Left ventricle myocardium inferior (tissue), 1 donor: ENCODE measurements around the gene SHC2. TPM values are rescaled to one million over a fixed set of nuclear protein-coding genes. Genes with fewer than 3 reads are reported as not detected.

ENCODE experiments used
- DNase-seq: peaks from one replicate; pipeline ENCODE4 v3.0.0-alpha.2; 2020
- H3K27ac ChIP-seq: fragments of 200-600 bp; replicated peaks from 2 replicates; pipeline ENCODE4 v1.8.0; 2021
- H3K27me3 ChIP-seq: fragments of 200-600 bp; 2 replicates; pipeline ENCODE4 v1.8.0; 2021; ENCODE audit warnings: low read depth
- H3K36me3 ChIP-seq: fragments of 200-600 bp; 2 replicates; pipeline ENCODE4 v1.8.0; 2021
- H3K4me1 ChIP-seq: fragments of 200-600 bp; 2 replicates; pipeline ENCODE4 v1.8.0; 2021
- H3K4me3 ChIP-seq: fragments of 200-600 bp; 2 replicates; pipeline ENCODE4 v1.8.0; 2021; ENCODE audit warnings: mild to moderate bottlenecking, moderate library complexity
- H3K9me3 ChIP-seq: fragments of 200-600 bp; replicated peaks from 2 replicates; pipeline ENCODE4 v1.8.0; 2021
- intact Hi-C: fragments of 100-400 bp; cut with micrococcal nuclease; formaldehyde crosslinking; loops from one replicate; pipeline ENCODE4 v1.11.0; 2022
- total RNA-seq: library from RNA; stranded (reverse); fragmentation: NEBNext Ultra II Directional; extraction: Animal tissue kit (Norgen Biotek cat#: 25700); gene quantifications from one replicate; pipeline ENCODE4 v1.2.1, GENCODE V29; 2021
- TF ChIP-seq, protein P1 (sequence below): fragments of 200-600 bp; IDR thresholded peaks from 2 replicates; pipeline ENCODE4 v1.8.0; 2021; ENCODE audit warnings: antibody characterized with exemption, mild to moderate bottlenecking, borderline replicate concordance
- donor health status: DM: no; HTN: yes; CAD: no; lungs with severe emphysema.

SHC2 gene
- total RNA-seq, 1 donor from 2014 or later = 11.3 TPM

DNA sequence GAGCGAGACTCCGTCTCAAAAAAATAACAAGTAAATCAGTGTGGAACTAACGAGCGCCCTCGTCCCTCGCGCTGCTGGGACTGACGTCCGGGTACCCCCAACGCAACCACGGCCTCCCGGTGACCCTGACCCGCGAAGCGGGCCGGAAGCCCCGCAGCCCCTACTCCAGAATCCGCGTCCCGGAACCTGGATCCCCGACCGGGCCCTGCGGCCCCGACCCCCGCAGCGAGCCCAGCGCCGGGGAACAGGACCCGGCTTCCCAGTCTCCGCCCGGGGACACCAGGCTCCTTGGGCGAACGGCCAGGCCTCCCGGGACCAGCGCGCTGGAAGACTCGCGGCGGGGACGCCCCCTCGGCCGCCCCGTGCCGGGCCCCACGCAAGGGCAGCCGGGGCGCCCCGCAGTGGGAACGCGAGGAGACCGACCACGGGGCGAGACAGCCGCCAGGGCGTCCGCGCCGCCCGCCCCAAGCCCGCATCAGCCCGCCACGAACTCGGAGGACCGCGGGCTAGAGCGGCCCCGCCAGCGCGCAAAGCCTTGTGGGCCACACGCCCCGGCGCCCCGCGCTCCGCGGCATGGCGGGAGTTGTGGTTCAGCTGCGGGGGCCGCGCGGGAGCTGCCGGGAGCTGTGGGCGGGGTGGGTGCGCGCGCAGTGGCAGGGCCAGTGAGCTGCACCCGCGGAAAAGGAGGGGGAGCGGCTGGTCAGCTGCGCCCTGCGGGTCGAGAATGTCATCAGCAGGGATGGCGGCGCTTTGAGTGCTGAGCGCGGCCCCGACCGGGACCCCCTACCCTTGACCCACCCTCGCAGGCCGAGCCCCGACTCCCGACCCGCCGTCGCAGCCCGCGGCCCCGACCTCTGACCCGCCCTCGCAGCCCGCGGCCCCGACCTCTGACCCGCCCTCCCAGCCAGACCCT is 27.9 kb upstream of the SHC2 start:
- Histone ChIP-seq H3K4me3 (peak overlapping the region; percentile 97), H3K4me1 (peaks cover 32% of the 10 kb centered on the region), H3K27ac (peak overlapping the region; percentile 99), H3K27me3 (peaks cover 29% of the 10 kb centered on the region), H3K36me3 (no peaks in the 10 kb centered on the region), H3K9me3 (no peaks in the 10 kb centered on the region)
- peak; percentile 99 for DNase-seq
- TF ChIP-seq, protein P1, sequence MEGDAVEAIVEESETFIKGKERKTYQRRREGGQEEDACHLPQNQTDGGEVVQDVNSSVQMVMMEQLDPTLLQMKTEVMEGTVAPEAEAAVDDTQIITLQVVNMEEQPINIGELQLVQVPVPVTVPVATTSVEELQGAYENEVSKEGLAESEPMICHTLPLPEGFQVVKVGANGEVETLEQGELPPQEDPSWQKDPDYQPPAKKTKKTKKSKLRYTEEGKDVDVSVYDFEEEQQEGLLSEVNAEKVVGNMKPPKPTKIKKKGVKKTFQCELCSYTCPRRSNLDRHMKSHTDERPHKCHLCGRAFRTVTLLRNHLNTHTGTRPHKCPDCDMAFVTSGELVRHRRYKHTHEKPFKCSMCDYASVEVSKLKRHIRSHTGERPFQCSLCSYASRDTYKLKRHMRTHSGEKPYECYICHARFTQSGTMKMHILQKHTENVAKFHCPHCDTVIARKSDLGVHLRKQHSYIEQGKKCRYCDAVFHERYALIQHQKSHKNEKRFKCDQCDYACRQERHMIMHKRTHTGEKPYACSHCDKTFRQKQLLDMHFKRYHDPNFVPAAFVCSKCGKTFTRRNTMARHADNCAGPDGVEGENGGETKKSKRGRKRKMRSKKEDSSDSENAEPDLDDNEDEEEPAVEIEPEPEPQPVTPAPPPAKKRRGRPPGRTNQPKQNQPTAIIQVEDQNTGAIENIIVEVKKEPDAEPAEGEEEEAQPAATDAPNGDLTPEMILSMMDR = no peak
- intact Hi-C loops = no loop called here

DNA sequence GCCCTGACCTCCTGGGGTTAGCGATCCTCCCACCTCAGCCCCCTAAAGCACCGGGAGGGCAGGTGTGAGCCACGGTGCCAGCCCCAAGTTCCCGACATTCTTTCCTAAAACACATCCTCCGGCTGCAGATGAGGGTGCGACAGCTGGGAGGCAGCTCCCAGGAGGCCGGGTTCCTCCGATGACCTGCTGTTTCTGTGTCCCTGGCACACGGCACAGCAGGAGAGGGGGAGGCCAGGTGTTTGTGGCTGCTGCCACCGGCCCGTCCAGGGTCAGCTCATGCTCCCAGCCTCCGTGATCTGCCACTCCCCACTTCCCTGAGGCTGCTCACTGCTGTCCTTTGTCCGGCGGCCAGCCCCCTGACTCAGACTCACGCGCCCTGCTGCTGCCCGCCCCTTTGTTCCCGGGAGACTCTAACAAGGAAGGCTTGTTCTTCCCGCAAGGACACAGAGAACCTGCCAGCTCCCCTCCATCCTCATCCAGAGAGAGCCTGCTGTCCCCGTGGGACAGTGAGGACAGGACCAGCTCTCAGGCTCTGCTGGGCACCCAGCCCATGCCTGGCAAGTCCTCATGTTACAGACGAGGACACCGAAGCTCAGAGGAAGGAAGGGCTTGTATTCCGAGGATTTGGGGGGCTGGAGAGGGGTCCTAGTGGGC is 24.9 kb upstream of the SHC2 start:
- intact Hi-C loops = no loop called here
- peaks cover 32% of the 10 kb centered on the region for H3K4me1 ChIP-seq

DNA sequence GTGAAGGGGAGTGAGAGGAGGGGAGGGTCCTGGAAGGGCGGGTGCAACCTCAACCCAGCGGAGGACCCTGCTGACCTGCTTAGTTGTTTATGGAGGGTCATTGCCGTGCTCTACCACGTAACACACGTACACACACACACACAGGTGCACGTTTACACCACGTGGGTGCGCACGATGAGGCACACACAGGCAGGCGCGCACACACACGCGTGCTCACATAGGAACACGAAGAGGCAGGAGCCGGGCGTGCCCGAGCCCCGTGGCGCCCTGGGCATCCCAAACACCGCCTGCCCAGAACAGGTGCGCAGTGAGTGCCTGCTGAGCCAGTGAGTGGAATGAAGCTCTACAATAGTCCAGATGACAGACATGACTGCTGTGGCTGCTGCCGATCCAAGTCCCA is 24.2 kb upstream of the SHC2 start:
- intact Hi-C loops = no loop called here
- TF ChIP-seq, protein P1 = no peak
- no peak for DNase-seq

More for the DNA sequence above, 24.9 kb upstream of the SHC2 start:
- Histone ChIP-seq H3K4me3 (no peak overlapping the region), H3K36me3 (no peaks in the 10 kb centered on the region), H3K27ac (no peak overlapping the region), H3K9me3 (no peaks in the 10 kb centered on the region), H3K27me3 (peaks cover 38% of the 10 kb centered on the region)
- TF ChIP-seq, protein P1 = no peak
- peak; percentile 48 for DNase-seq

DNA sequence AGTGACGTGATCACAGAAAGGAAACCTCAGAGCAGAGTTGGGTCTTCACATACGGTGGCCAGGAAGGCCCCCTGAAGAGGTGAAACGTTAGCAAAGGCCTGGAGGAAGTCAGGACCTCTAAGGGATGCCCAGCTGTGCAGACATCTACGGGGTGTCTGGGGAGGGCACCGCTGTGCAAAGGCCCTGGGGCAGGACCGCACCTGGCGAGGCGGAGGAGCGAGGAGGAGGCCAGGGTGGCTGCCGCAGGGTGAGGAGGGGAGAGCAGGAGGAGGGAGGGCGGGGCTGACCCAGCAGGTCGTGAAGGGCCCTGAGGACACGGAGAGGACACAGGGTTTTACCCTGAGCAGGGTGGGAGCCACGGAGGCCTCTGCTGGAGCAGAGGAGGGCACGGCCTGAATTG is 23.7 kb upstream of the SHC2 start:
- Histone ChIP-seq H3K4me3 (no peak overlapping the region), H3K27me3 (peaks cover 38% of the 10 kb centered on the region), H3K36me3 (no peaks in the 10 kb centered on the region), H3K9me3 (no peaks in the 10 kb centered on the region), H3K4me1 (peaks cover 31% of the 10 kb centered on the region), H3K27ac (no peak overlapping the region)
- intact Hi-C loops = no loop called here
- DNase-seq = no peak
- TF ChIP-seq, protein P1 = no peak

More for the DNA sequence above, 24.2 kb upstream of the SHC2 start:
- Histone ChIP-seq H3K27ac (no peak overlapping the region), H3K36me3 (no peaks in the 10 kb centered on the region), H3K4me3 (no peak overlapping the region), H3K9me3 (no peaks in the 10 kb centered on the region), H3K4me1 (peaks cover 32% of the 10 kb centered on the region), H3K27me3 (peaks cover 38% of the 10 kb centered on the region)

DNA sequence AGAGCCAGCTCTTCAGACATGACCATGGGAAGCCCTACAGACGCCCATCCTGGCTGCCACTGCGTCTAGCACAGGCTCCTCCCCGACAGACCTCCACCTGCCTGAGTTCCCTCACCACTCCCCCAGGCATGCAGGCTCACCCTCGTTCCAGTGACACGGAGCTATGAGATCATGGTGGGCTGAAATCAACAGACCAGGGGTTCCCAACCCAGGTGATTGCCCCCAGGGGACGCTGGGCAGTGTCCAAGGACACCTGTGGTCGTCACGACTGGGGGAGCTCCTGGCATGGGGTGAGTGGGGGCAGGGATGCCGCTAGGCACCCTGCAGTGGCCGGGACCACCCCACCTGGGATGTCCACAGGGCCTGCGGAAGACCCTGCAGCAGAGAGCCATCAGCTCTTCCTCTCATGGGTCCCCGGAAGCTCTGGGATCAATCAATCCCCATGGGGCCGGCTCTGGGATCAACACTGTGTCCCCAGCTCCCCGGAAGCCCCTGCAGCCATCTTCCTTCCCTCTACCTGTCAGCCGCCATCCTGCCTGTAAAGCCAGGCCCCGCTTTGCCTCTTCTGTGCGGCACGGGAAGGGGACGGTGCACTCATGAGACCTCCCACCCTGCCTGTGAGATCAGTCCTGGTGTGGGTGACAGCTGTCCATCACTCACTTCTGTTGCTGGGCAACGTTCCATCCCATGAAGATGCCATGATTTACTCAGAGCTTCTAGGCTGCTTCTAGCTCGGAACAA is 22.7 kb upstream of the SHC2 start:
- Histone ChIP-seq H3K36me3 (no peaks in the 10 kb centered on the region), H3K4me3 (no peak overlapping the region), H3K27me3 (peaks cover 38% of the 10 kb centered on the region), H3K9me3 (no peaks in the 10 kb centered on the region), H3K4me1 (peaks cover 23% of the 10 kb centered on the region), H3K27ac (no peak overlapping the region)
- TF ChIP-seq, protein P1 = no peak
- DNase-seq = no peak
- intact Hi-C loops = no loop called here
